NCI-H2107 treated with DMSO at 0.1 percent for 48 hours (cell line): ENCODE results near the gene PHF14.
"Not testable (repeated sequence)": the region's sequence is repeated elsewhere in the genome, so short reads cannot be mapped to it uniquely, and the experiment has no call there.

Source experiments
- DNase-seq: peaks from one replicate; lab custom pipeline; 2025; ENCODE audit not compliant: unreplicated experiment; lab: John Stamatoyannopoulos, UW

Gene PHF14

GRCh38 chr7:10973942-10974911 lies 555 bp downstream of the PHF14 start:
- peak; percentile 62 for DNase-seq

GRCh38 chr7:10977113-10977512 lies 3.4 kb downstream of the PHF14 start:
- DNase-seq: no peak

- DNase-seq: no peak
Observed at GRCh38 chr7:10981317-10981716, 7.6 kb downstream of the PHF14 start.

GRCh38 chr7:10990748-10991147 lies 17.1 kb downstream of the PHF14 start:
- DNase-seq: not testable (repeated sequence)

- not testable (repeated sequence) for DNase-seq
Observed at GRCh38 chr7:10995482-10996166, 22.0 kb downstream of the PHF14 start.

GRCh38 chr7:10998996-10999757 lies 25.5 kb downstream of the PHF14 start:
- DNase-seq: no peak

- no peak for DNase-seq
Observed at GRCh38 chr7:11005202-11005601, 31.5 kb downstream of the PHF14 start.

- DNase-seq: no peak
Observed at GRCh38 chr7:11006291-11006690, 32.6 kb downstream of the PHF14 start.

GRCh38 chr7:11009631-11010030 lies 36.0 kb downstream of the PHF14 start:
- DNase-seq: no peak

- no peak for DNase-seq
Observed at GRCh38 chr7:11021468-11021867, 47.8 kb downstream of the PHF14 start.

GRCh38 chr7:11026452-11027359 lies 53.0 kb downstream of the PHF14 start:
- DNase-seq: no peak

GRCh38 chr7:11035661-11036060 lies 62.0 kb downstream of the PHF14 start:
- no peak for DNase-seq

- no peak for DNase-seq
Observed at GRCh38 chr7:11039974-11040373, 66.3 kb downstream of the PHF14 start.

- no peak for DNase-seq
Observed at GRCh38 chr7:11054033-11054432, 80.4 kb downstream of the PHF14 start.

GRCh38 chr7:11060893-11061292 lies 87.2 kb downstream of the PHF14 start:
- no peak for DNase-seq

GRCh38 chr7:11062110-11062509 lies 88.4 kb downstream of the PHF14 start:
- DNase-seq: no peak

GRCh38 chr7:11069591-11069990 lies 95.9 kb downstream of the PHF14 start:
- DNase-seq: no peak

GRCh38 chr7:11077816-11078215 lies 104.1 kb downstream of the PHF14 start:
- no peak for DNase-seq

GRCh38 chr7:11078247-11078834 lies 104.7 kb downstream of the PHF14 start:
- no peak for DNase-seq

GRCh38 chr7:11079907-11080306 lies 106.2 kb downstream of the PHF14 start:
- no peak for DNase-seq
